Measurements from ENCODE around the gene PTTG1IP. TPM values are rescaled to one million over a fixed set of nuclear protein-coding genes. Genes with fewer than 3 reads are reported as not detected.

PTTG1IP gene, protein sequence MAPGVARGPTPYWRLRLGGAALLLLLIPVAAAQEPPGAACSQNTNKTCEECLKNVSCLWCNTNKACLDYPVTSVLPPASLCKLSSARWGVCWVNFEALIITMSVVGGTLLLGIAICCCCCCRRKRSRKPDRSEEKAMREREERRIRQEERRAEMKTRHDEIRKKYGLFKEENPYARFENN
- 145 and 248 TPM in 2 replicates for total RNA-seq

DNA sequence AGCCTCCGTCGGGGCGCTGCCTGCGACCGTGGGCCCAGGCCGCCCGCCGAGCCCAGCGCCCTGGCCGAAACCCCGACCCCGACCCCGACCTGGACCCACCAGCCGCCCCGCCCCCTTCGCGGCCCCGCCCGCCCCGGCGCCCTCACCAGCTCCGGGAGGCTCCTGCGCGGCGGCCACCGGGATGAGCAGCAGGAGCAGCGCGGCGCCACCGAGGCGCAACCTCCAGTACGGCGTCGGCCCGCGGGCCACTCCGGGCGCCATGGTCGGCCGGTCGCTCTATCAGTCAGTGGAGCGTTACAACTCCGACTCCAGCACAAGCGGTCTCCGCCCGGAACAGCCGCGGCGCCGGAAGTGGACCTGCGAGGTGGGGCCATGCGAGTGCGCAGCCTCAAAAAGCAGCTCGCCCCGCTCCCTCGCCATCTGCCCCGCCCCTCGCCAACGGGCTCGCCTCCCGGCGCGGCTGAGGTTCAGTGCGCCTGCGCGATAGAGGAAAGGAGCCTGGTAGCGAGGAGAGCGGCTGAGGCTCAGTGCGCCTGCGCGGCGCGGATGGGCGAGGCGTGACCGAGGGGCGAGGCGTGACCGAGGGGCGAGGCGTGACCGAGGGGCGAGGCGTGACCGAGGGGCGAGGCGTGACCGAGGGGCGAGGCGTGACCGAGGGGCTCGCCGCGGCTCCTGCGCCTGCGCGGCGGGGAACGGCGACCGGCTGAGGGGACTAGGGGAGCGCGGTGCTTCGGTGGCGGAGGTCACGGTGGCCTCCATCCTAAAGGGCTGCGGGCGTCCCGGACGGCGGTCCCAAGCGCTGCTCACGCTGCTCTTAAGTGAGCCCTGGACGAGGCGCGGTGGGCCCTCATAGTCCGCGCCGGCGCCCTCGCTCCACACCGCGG, at the start of gene PTTG1IP:
TSS of gene PTTG1IP (minus strand) at position 335 of the 884 bp plus-strand sequence. CDS start at position 261, 74 bp downstream.

DNA sequence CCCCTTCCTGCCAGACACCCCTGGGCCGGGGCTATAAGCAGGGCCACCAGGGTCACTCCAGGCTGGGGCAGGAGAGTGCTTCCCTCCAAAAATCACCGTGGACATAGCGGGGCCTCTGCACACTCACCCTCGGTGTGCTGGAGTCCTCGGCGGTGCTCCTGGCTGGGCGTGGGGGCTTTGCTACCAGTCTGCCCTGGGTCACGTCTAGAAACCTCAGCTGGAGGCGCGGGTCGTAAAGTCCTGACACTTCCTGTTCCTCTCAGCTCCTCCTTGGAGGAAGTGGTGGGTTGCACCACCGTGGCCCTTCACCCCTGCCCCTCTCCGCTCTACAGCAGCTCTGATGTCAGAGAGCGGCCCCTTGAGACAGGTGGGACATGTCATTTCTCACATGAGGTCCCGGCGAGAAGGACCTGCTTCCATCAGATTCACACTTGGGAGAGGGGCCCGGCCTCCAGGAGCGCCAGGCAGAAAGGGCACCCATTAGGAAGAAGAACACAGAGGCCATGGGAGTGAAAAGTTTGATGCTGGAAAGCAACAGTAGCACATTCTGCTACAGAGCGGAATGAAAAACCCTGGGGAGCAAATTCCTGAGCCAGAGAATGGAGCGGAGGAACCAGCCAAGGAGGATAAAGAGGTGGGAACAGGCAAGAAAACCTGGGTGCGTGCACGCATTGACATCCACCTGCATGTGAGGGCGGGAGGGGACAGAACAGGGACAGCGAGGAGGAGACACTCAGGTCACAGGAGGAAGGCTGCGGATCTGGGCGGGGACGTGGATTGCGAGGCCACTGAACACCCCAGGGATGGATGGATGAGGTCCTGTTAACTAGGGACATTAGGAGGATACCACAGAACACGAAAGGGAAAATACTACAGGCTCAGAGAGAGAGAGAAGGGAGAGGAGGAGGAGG, 47.5 kb upstream of the PTTG1IP start, which contains the start of gene ITGB2:
TSS of gene ITGB2 (minus strand) at position 206 of the 911 bp plus-strand sequence. CDS start 10,117 bp downstream, outside the sequence.

DNA sequence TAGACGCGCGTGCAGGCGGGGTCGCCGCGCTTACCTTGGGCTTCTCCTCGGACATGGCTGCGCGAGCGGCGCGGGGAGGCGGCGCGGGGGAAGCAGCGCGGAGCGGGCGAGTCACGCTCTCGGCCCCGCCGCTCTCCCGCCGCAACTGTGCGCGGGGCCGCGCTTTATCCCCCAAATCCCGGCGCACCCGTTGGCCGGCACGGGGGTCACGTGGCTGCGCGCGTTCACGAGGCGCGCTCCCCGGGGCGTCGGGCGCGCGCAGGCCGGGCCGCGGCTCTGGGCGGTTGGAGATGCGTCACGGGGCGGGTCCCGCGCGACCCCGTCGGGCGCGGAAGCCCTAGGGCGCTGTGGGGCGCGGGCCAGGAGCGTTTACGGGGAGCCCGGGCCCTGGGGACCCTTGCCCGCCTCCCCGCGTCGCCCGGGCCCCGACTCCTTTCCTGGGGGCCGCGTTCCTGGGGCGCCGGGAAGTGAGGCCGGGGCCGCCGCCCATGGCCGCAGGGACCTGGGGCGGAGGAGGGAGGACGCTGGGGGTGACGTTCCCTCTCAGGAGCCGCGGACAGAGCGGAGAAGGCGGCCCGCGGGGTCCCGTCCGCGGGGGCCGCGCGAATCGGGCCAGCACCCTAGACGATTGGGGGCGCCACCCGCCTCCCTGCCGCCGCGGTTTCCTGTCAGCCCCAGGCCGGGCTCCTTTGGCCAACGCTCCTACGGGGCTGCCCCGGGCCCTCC, 55.4 kb downstream of the PTTG1IP start, which contains the start of gene SUMO3:
TSS of gene SUMO3 (minus strand) at position 149 of the 726 bp plus-strand sequence. CDS start at position 55, 94 bp downstream.

DNA sequence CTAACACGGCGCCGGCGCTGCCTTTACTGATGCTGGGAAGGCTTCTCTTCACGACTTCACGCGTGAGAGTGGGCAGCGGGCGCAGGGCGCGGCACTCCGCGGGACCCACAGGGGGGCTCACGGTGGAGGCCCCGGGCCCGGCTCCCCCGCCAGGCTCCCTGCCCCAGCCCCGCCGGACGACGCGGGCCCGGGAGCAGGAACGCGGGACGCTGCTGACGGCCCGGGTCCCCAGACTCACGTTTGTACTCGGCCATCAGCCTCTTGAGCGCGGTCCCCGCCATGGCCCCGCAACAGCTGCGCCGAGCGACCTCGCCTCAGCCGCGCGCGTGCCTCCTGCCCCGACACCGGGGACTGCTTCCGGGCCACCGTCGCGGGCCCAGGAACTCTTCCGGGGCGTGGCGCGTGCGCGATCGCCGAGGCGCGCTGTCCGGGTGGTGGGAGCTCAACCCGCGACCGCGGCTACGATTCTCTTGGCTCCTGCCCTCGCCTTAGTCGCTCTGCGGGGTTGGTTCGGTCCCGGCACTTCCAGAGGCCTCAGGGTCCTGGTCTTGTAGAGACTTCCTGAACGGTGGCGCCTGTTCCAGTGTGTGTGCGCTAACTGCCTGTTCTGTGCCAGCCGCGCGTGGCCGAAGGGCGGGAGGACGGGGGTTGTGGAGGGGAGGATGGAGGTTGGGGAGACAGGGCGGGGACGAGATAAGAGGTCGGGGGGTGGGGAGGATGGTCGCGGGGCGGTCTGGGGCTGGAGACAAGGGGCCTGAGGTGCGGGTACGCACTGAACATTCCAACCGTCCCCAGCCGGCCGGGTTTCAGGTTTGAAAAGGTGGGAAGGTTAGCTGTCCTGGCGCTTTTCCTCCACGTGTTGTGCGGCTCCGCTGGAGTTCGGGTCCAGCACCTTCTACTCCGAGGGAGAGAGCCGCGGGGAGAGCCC, 71.8 kb downstream of the PTTG1IP start, which contains the start of gene UBE2G2:
TSS of gene UBE2G2 (minus strand) at position 353 of the 928 bp plus-strand sequence. CDS start at position 281, 72 bp downstream.

Other genes starting within 250 kb of the PTTG1IP start
- gene KRTAP10-9, start 246.6 kb downstream of the PTTG1IP start, total RNA-seq = not detected in 2 replicates
- not detected in 2 replicates for gene KRTAP10-10, start 236.3 kb downstream of the PTTG1IP start, total RNA-seq
- gene KRTAP10-11, start 227.3 kb downstream of the PTTG1IP start, total RNA-seq = not detected in 2 replicates
- not detected in 2 replicates for gene KRTAP12-4, start 219.0 kb downstream of the PTTG1IP start, total RNA-seq
- not detected in 2 replicates for gene KRTAP12-3, start 215.8 kb downstream of the PTTG1IP start, total RNA-seq
- gene KRTAP12-2, start 206.8 kb downstream of the PTTG1IP start, total RNA-seq = not detected in 2 replicates
- not detected in 2 replicates for gene KRTAP12-1, start 191.5 kb downstream of the PTTG1IP start, total RNA-seq
- gene KRTAP10-12, start 176.5 kb downstream of the PTTG1IP start, total RNA-seq = not detected in 2 replicates
- not detected in 2 replicates for gene TSPEAR, start 162.1 kb downstream of the PTTG1IP start, total RNA-seq
- 56.4 and 66.0 TPM in 2 replicates for gene UBE2G2, start 71.9 kb downstream of the PTTG1IP start, total RNA-seq
- 71.0 and 119 TPM in 2 replicates for gene SUMO3, start 55.6 kb downstream of the PTTG1IP start, total RNA-seq
- not detected in 2 replicates for gene ITGB2, start 47.2 kb upstream of the PTTG1IP start, total RNA-seq
- 18.7 and 19.9 TPM in 2 replicates for gene SLX9, start 66.3 kb upstream of the PTTG1IP start, total RNA-seq
- gene ADARB1, start 200.9 kb upstream of the PTTG1IP start, total RNA-seq = 5.6 and 9.7 TPM in 2 replicates

Measured in uterine smooth muscle cell (primary cell).